ENCODE results near the gene FBN1.

The FBN1 gene

GRCh38 chr15:48388910-48389309 lies 256.6 kb downstream of the FBN1 start:
- no peak for DNase-seq

GRCh38 chr15:48388016-48388851 lies 257.3 kb downstream of the FBN1 start:
- no peak for DNase-seq

- DNase-seq, result no peak
Measured at GRCh38 chr15:48385031-48385830, 260.3 kb downstream of the FBN1 start.

- no peak for DNase-seq
Measured at GRCh38 chr15:48384616-48385015, 260.9 kb downstream of the FBN1 start.

- no peak for DNase-seq
Measured at GRCh38 chr15:48383031-48383430, 262.5 kb downstream of the FBN1 start.

- no peak for DNase-seq
Measured at GRCh38 chr15:48381861-48382260, 263.6 kb downstream of the FBN1 start.

GRCh38 chr15:48380198-48380597 lies 265.3 kb downstream of the FBN1 start:
- DNase-seq, result no peak

GRCh38 chr15:48375767-48376166 lies 269.7 kb downstream of the FBN1 start:
- no peak for DNase-seq

- no peak for DNase-seq
Measured at GRCh38 chr15:48374472-48374871, 271.0 kb downstream of the FBN1 start.

GRCh38 chr15:48373821-48374451 lies 271.6 kb downstream of the FBN1 start:
- DNase-seq, result no peak

GRCh38 chr15:48371961-48372360 lies 273.5 kb downstream of the FBN1 start:
- DNase-seq, result no peak

GRCh38 chr15:48371550-48371949 lies 274.0 kb downstream of the FBN1 start:
- DNase-seq, result no peak

- DNase-seq, result no peak
Measured at GRCh38 chr15:48370460-48370859, 275.0 kb downstream of the FBN1 start.

GRCh38 chr15:48367483-48367882 lies 278.0 kb downstream of the FBN1 start:
- DNase-seq, result no peak

GRCh38 chr15:48366584-48367312 lies 278.8 kb downstream of the FBN1 start:
- no peak for DNase-seq

- no peak for DNase-seq
Measured at GRCh38 chr15:48365575-48365974, 279.9 kb downstream of the FBN1 start.

GRCh38 chr15:48363474-48363873 lies 282.0 kb downstream of the FBN1 start:
- DNase-seq, result no peak

GRCh38 chr15:48361685-48362084 lies 283.8 kb downstream of the FBN1 start:
- DNase-seq, result no peak

GRCh38 chr15:48360841-48361240 lies 284.7 kb downstream of the FBN1 start:
- no peak for DNase-seq

Measured in activated CD4-positive, CD25-positive, alpha-beta regulatory T cell (primary cell).